ENCODE results near the gene SEPTIN12.

GRCh38 chr16:4826526-4826925, 38.4 kb upstream of the SEPTIN12 start:
- no peak for TF ChIP-seq CTCF (IDR thresholded peaks at IDR 0.05)
- no peak for TF ChIP-seq POLR2A (IDR thresholded peaks at IDR 0.05)
